ENCODE measurements around the gene SFXN3. TPM values are rescaled to one million over a fixed set of nuclear protein-coding genes. Genes with fewer than 3 reads are reported as not detected.

Gene SFXN3
- total and polyA plus RNA-seq, 2 of the 8 experiments (the other 6 are each of a cell fraction or from before 2014, with no cell fraction given): 2.6 to 2.8 TPM

GRCh38 chr10:101028446-101029337, 2.3 kb upstream of the SFXN3 start:
- WGBS, 2 experiments (ENCODE audit: extremely low coverage in 1 of 2, insufficient coverage in 1 of 2, insufficient read length in 1 of 2, insufficient replicate concordance in 2 of 2, low coverage in 1 of 2, low lambda C conversion rate in 2 of 2, missing lambda C conversion rate in 1 of 2): 90% methylated on average over 6 of the region's 7 CpGs; no CpG with 5 or more reads in 1 of the 2 experiments
- H4K8ac ChIP-seq (ENCODE audit: extremely low read depth, insufficient read depth, low read length): no peak overlapping the region
- H3K18ac ChIP-seq (ENCODE audit: extremely low read depth, low read length): no peak overlapping the region
- peak overlapping the region; percentile 46 for H3K4ac ChIP-seq (replicated peaks; ENCODE audit: insufficient read length, low read depth, low read length)
- no peak overlapping the region for H3K27ac ChIP-seq (ENCODE audit: low read depth, low read length)
- no peaks in the 10 kb centered on the region for H3K9me3 ChIP-seq (ENCODE audit: insufficient read depth in 2 of 2, low read depth in 1 of 2, low read length in 1 of 2)
- peaks cover 17% of the 10 kb centered on the region for H3K23me2 ChIP-seq (ENCODE audit: low read depth, low read length)
- ChIA-PET CTCF (ENCODE audit: partially characterized antibody) (interaction anchor here (0.6 to 51.8 kb wide), 17 partner anchors 11 to 553 kb away, joined by 3 to 2176 read pairs (median 5); partner anchors contain the start of genes KAZALD1 and LZTS2), POLR2A (ENCODE audit: partially characterized antibody) (interaction anchor here (0.7 to 3.5 kb wide), 4 partner anchors 10 to 32 kb away, joined by 3 to 24 read pairs (median 3); partner anchors contain the start of gene LZTS2)
- no peak overlapping the region for H2BK20ac ChIP-seq (ENCODE audit: low read length)
- no peak overlapping the region for H3K14ac ChIP-seq (ENCODE audit: insufficient read length)
- H3K4me2 ChIP-seq (ENCODE audit: insufficient read depth in 1 of 2, low read depth in 2 of 2, low read length in 2 of 2): peak overlapping the region in 1 of 2 experiments; percentile 91; a peak in 1 of 4 replicates
- H3K79me1 ChIP-seq (ENCODE audit: low read depth, low read length): no peaks in the 10 kb centered on the region; the same call in 1 of the 2 replicates
- H2AFZ ChIP-seq (ENCODE audit: low read length): no peak overlapping the region
- H3K56ac ChIP-seq (replicated peaks; ENCODE audit: insufficient read length, low read depth, low read length): no peak overlapping the region
- peak overlapping the region; percentile 39; the same call in 1 of the 2 replicates for H2BK12ac ChIP-seq (ENCODE audit: low read depth, low read length)
- H3K79me2 ChIP-seq (ENCODE audit: control insufficient read depth in 1 of 2, insufficient read depth in 2 of 2, low read length in 2 of 2): no peaks in the 10 kb centered on the region
- DNase-seq (ENCODE audit: low read depth in 1 of 2, low spot score in 2 of 2): no peak
- H4K5ac ChIP-seq (ENCODE audit: insufficient read length, low read depth, low read length): no peak overlapping the region
- H3K36me3 ChIP-seq (ENCODE audit: control insufficient read depth in 2 of 4, insufficient read depth in 4 of 4, low read length in 3 of 4): no peaks in the 10 kb centered on the region
- peaks cover 0 to 3% of the 10 kb centered on the region in 2 experiments for H4K20me1 ChIP-seq (replicated peaks in 1 of 2; ENCODE audit: control insufficient read depth in 1 of 2, insufficient read depth in 2 of 2, low read length in 2 of 2)
- FAIRE-seq: no peak
- peaks cover 0 to 26% (median 21%) of the 10 kb centered on the region in 4 experiments; a peak in 6 of 7 replicates for H3K4me1 ChIP-seq (replicated peaks in 1 of 4; ENCODE audit: control insufficient read depth in 3 of 4, insufficient read depth in 4 of 4, low read length in 3 of 4)
- H2BK120ac ChIP-seq (replicated peaks; ENCODE audit: low read depth, low read length): no peak overlapping the region
- H2BK15ac ChIP-seq (ENCODE audit: low read length): no peak overlapping the region
- no peak overlapping the region for H3K23ac ChIP-seq (ENCODE audit: insufficient read length)
- H3K4me3 ChIP-seq (ENCODE audit: extremely low read depth in 1 of 4, insufficient read depth in 2 of 4, low read depth in 3 of 4, low read length in 4 of 4): no peak overlapping the region; a peak in 1 of 8 replicates
- H4K91ac ChIP-seq (replicated peaks; ENCODE audit: insufficient read length, low read length): no peak overlapping the region
- H2AK5ac ChIP-seq (ENCODE audit: low read depth, low read length): no peak overlapping the region
- H3K9ac ChIP-seq (replicated peaks in 1 of 4; ENCODE audit: extremely low read depth in 1 of 4, low read depth in 3 of 4, low read length in 3 of 4): no peak overlapping the region
- H2BK5ac ChIP-seq (ENCODE audit: low read depth, low read length): no peak overlapping the region
- peaks cover 1 to 31% (median 26%) of the 10 kb centered on the region in 4 experiments for H3K27me3 ChIP-seq (replicated peaks in 1 of 4; ENCODE audit: control insufficient read depth in 3 of 4, extremely low read depth in 1 of 4, insufficient read depth in 3 of 4, low read length in 3 of 4)
- no peak for TF ChIP-seq CEBPB (IDR thresholded peaks at IDR 0.05; ENCODE audit: low read depth, low read length)
- TF ChIP-seq SUZ12 (IDR thresholded peaks at IDR 0.05; ENCODE audit: low read length): no peak
- TF ChIP-seq KDM5A (IDR thresholded peaks at IDR 0.05; ENCODE audit: low read length): no peak
- TF ChIP-seq MAX (IDR thresholded peaks at IDR 0.05): no peak
- no peak for TF ChIP-seq CREB1 (IDR thresholded peaks at IDR 0.05)
- no peak for TF ChIP-seq RFX5 (IDR thresholded peaks at IDR 0.05; ENCODE audit: borderline replicate concordance, low read depth, low read length)
- TF ChIP-seq TCF12 (IDR thresholded peaks at IDR 0.05; ENCODE audit: low read depth, low read length): no peak
- no peak for TF ChIP-seq HDAC6 (IDR thresholded peaks at IDR 0.05; ENCODE audit: low read depth, low read length)
- no peak for TF ChIP-seq ATF2 (IDR thresholded peaks at IDR 0.05; ENCODE audit: low read length)
- TF ChIP-seq EZH2 (IDR thresholded peaks at IDR 0.05; ENCODE audit: low read depth, low read length, severe bottlenecking): no peak

Data from H1 (cell line).